T47D (cell line): ENCODE measurements around the gene MORN4.

Experiments used
- DNase-seq, 2 experiments: peaks; one replicate each; pipeline versions ENCODE4 v3.0.0 to v3.0.0-alpha.2; 2011 to 2012; ENCODE audit warnings: low read depth in 1 of 2, low spot score in 1 of 2
- JUND ChIP-seq: IDR thresholded peaks from 2 replicates; pipeline ENCODE4 v1.6.1; 2012; ENCODE audit warnings: low read depth
- in situ Hi-C: cut with HindIII; loops from 2 replicates; pipeline ENCODE4 v1.10.0; 2016; ENCODE audit warnings: low sequenced_read_pairs, low pct_unique_long_range_greater_than_20kb

The MORN4 gene

DNA sequence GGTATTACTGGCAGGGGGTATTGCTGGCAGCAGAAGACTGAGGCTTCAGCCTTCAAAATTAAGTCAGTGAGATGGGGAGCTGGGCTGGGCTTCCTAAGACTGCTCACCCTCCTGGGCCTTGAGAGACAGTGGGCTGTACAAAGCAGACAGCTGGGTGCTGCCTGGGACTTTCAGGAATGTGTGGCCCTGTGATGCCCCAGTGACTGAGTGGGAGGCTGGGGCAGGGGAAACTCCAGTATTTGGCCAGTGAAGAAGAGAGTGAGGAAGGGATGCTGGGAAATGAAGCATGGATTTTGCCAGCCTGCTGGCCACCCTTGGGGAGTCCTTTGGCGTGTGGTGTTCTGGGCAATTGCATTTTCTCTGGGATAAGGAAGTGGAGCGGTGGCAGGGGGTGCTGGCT, 60.3 kb downstream of the MORN4 start:
- no peak for DNase-seq
- in situ Hi-C loops, result no loop called here
- TF ChIP-seq JUND, result no peak

DNA sequence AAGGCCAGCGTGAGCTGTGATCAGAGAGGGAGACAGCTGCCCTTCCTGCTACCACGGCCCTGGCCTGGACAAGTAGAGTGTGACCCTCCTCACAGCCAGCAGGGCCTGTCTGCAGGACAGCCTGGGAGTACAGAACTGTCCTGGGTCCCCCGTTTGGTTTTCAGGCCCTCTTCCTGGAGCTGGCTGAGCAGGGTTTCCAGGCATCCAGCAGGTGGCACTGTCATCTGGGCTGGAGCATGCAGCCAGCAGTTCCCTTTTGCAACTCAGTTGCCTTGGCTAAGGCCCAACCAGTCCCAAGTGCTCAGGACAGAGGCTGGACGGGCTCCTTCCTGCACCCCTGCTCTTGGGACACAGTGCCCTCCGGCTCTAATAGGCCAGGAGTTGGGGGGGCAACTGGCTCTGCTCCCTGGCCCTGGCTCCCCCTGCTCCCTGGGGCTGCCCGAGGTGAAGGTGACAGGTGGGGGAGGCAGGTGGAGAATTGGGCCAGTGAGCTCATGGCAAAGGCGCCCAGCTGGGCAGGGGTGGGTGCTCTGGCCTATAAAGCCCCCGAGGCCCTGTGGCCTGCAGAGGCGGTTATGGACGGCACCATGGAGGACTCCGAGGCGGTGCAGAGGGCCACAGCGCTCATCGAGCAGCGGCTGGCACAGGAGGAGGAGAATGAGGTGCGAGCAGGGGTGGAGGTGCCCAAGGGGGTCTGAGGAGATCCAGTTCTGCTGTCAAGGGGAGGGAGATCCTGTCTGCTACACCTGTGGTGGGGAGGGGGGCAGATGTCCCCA, 60.9 kb downstream of the MORN4 start, which contains the start of gene ANKRD2:
TSS of gene ANKRD2 (plus strand) at position 566 of the 776 bp plus-strand sequence. CDS start at position 576, 10 bp downstream.
- in situ Hi-C loops, result no loop called here
- no peak for TF ChIP-seq JUND
- peak; percentile 79 to 93 for DNase-seq

DNA sequence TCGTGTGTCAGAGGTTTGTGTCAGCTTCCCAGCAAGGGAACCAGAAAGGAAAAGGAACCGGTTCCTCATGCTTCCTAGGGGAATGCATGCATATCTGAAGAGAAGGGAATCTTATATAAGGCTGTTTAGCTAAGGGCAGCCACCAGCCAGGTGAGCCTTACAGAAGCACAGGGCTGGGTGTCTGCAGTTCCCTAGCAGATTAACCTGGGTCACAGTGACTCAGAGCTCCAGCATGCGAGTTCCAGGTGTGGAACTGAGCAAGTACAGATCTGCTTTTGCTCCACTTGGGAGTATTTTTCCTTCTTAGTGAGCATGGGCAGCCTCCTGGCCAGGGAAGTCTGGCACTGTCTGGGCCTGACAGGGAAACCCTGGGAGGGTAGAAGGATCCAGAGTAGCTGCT, 61.7 kb downstream of the MORN4 start:
- no peak for TF ChIP-seq JUND
- in situ Hi-C loops, result no loop called here
- peak in 1 of 2 experiments; percentile 85 for DNase-seq

DNA sequence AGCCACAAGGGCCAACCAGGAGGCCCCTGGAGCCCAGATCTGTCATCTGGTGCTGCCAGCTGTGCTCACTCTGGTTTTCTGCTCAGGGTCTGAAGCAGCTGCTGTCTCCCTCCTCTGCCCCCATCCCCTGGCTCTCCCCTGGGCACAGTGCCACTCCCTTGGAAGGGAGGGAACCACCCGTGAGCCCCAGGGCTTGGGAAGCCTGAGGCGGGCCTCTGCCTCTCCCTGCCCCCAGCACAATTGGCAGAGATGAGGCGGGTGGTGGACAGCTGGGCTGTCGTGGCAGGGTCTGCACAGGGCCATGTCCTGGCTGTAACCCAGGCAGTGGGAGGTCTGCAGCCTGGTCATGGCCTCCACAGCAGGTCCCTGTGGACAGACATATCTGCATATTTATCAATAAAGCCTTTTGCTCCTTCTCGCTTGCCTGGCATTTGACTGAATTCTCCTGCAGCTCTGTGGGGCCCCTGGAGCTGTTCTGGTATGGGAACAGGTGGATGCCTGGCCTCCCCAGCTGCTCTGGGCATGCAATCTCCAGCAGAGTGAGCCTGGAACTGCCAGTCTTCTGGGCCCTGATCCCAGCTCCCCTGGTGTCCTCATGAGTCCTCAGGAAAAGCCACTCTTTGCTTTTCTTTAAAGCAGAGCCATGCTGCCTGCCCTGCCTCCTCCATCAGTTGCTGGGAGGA, 62.4 kb downstream of the MORN4 start:
- in situ Hi-C loops, result no loop called here
- TF ChIP-seq JUND, result no peak
- peak in 1 of 2 experiments; percentile 19 for DNase-seq

DNA sequence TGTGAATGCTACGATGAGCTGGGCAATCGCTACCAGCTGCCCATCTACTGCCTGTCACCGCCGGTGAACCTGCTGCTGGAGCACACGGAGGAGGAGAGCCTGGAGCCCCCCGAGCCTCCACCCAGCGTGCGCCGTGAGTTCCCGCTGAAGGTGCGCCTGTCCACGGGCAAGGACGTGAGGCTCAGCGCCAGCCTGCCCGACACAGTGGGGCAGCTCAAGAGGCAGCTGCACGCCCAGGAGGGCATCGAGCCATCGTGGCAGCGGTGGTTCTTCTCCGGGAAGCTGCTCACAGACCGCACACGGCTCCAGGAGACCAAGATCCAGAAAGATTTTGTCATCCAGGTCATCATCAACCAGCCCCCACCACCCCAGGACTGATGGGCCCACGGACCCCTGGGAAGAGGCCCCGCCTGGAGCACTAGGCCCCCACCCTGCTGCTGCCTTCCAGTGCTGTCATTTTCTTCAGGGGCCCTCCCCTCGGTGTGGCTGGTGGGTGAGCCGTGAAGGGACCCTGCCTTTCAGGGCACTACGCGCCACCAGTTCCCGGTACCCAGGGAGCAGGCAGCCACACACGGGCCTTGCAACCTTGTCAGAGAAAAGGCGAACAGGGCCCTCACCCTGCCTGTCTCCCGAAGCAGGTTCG, 63.0 kb downstream of the MORN4 start:
- TF ChIP-seq JUND, result no peak
- in situ Hi-C loops, result no loop called here
- DNase-seq, result no peak

DNA sequence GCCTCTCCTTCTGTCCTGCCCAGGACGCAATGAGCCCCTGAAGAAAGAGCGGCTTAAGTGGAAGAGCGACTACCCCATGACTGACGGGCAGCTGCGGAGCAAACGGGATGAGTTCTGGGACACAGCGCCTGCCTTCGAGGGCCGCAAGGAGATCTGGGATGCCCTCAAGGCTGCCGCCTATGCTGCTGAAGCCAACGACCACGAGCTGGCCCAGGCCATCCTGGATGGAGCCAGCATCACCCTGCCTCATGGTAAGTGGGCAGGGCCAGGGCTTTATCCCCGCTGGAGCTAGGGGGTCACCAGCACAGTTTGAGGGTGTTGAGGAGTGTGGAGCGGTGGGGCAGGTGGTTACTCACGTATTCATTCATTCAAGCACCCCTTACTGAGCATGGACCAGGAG, 65.4 kb downstream of the MORN4 start:
- in situ Hi-C loops, result no loop called here
- no peak for DNase-seq

DNA sequence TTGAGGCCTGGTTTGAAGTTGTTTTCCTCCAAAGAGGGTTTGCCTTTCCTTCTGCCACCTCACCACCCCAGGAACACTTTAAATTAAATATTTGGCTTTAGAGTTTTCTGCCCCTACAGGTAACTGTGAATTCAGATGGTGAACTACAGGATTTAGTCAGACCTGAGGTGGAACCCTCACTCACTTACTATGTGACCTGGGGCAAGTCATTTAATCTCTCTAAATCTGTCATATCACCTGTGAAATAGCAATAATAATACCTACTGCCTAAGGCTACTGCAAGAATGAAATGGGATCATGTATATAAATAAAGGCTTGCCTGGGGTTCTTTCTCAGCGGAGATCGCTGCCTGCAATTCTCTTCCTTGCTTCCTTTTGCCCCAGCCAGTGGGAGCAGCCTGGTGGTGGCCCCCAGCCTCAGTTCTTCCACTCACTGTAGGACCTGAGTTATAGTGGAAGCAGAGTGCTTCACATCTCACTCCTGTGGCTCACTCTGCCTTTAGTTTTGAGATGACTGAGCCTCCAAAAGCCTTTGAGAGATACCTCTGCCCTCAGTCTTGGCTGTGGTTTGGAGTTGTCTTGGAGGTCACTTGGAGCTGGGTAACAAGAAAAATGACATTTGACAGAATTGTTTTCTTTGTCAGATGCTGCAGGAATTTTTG, 66.8 kb downstream of the MORN4 start:
- TF ChIP-seq JUND, result no peak
- in situ Hi-C loops, result no loop called here
- no peak for DNase-seq

More for the DNA sequence above, 65.4 kb downstream of the MORN4 start:
- no peak for TF ChIP-seq JUND

DNA sequence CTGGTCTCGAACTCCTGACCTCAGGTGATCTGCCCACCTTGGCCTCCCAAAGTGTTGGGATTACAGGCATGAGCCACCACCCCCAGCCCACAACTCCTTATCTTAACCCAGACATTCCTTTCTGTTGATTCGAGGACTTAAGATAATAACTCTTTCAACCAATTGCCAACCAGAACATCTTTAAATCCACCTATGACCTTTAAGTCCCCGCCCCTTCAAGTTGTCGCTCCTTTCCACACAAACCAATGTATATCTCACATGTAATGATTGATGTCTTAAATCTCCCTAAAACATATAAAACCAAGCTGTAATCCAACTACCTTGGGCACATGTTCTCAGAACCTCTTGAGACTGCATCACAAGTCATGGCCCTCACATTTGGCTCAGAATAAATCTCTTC, 68.5 kb downstream of the MORN4 start:
- in situ Hi-C loops, result no loop called here

More for the DNA sequence above, 68.5 kb downstream of the MORN4 start:
- no peak for DNase-seq
- TF ChIP-seq JUND, result no peak
